Effector CD8-positive, alpha-beta T cell (primary cell): ENCODE results near the gene GPR39.

Experiments
- DNase-seq: peaks from one replicate; lab custom pipeline; 2025; lab: John Stamatoyannopoulos, UW

The GPR39 gene

DNA sequence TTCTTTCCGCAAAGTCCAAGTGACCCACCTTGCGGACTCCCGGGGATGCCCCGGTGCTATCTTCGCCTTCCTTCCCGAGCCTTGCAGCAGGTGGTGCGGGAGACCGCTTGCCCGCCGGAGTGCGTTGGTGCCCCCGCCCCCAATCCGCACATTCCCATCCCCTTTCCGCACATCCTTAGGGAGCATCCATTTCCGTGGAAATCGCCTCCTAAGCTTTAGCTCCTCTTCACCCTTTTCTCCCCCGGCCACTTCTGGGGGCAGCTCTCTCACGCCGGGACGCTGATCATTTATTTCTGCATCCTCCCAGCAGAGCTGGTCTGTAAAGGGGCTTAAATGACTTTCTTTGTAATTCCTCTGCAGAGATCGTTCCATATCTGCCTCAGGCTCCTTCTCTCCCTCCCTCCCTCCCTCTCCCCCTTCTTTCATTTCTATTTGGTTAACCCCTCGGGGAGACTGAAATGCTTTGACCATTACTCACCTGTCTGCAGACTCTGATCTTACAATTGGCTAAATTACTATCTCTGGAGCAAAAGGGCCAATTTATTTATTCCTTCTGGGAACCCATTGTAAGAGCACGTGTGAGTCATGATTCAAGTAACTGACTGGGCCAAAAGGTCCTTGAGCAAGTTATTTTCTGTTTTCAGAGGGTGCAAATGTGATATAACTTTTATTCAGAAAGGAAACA lies 254.7 kb downstream of the GPR39 start:
- no peak for DNase-seq

DNA sequence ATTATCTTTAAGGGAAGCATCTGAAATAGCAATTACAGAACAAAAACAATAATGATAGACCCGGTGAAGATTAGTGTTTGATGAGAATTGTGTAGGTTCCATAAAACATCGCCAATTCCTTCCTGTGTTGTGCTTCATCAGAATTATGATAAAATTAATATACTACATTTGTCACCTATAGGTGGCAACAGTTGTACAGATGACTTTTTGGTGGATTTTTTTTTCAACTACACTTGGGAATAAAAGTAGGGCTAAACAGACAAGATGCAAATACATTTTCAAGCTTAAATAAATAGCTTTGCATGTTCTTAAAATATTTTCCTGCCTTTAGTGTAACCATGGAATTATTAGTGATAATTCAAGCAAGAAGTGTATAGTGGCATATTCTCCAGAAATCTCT lies 260.4 kb downstream of the GPR39 start:
- no peak for DNase-seq

DNA sequence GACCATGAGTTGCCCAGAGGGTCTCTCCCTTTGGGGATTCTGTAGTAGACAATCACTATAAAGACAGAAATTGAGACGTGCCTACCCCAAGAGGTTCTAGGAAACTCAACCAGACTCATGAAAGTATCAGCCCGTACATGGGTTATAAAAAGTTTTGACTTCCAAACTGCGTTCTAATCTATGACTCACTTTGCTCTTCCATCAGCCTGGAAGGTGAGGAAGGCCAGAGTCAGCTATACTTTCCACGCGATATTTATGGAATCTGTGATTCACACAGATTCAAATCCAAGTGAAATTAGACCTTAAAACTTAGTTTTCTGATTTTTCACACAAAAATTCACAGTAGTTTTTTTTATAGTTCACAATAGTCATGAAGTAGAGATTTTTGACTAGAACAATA lies 261.1 kb downstream of the GPR39 start:
- DNase-seq = no peak

DNA sequence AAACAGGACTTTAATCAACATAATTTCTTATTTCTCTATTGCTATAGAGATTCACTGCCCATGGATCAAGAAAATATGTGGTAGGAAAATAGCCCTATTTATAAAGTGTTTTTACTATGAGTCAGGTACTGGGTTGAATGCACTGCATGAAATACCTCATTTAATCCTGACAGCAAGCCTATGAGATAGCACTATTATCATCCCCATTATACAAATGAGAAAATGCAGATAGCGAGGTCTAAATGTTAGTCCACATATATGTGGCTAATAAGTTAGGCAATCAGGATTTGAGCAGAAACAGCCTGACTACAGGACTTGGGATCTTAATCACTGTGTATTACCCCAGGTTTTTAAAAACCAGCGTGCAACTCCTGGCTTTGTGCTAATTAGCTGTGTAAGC lies 261.9 kb downstream of the GPR39 start:
- DNase-seq = no peak

DNA sequence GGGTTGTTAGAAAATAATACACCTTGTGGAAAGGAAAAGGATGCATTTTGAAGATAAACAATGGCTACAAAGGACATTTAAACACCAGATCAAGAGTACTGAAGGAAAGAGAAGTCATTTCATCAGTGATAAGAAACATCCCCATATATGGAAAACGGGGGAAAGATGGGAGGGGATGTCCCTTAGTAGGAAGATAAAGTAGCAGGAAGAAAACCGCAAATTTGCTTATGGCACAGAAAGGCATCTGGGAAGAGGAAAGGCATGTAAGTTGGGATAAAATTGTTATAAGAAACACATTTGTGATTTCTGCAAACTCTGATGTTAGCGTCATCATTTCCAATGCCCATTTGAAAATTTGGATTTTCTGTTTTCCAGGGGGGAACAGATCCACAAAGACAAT lies 263.9 kb downstream of the GPR39 start:
- DNase-seq = no peak

DNA sequence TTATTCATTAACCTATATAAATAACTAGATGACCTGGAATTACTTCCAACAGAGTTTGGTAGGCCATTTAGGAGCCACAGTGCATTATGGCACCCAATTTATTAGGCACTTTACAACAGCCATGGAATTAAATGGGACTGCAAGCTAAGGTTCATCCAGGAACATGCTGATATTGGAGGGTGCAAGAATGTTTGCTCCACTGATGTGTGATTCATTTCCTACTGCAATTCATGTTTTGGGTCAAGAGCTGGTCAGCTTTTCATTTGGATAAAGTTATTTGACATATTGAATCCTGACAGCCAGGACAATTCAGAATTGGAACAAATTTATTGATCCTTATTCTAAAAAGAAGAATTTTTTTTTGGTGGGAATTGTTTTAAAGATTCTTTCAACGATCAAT lies 265.2 kb downstream of the GPR39 start:
- DNase-seq = no peak

DNA sequence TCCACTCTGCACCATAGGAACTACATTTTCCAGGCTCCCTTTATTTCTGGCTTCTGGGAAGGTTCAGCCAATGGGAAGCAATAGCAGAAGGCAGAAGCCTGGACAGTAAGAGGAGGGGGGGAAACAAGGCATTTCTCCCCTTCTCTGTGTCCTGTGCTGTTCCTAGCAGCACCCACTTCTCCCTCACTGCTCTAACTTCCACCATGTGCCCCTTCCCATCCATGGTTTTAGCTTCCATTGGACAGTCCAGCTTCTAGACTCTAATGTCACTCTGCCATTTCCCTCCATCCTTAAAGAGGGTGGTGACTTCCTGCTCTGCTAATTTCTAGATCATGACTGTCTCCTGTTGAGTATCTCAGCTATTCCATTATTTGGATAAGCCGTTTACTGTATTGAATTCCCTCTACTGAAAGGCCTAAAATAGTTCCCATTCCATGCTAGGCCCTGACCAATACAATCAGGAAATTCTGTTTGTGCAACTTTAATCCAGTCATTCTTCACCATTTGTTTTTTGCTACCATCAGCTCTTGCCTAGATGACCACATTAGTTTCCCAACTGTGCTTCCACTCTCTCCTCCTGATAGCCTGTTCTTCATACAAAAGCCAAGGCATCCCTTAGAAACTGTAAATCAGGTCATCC lies 274.2 kb downstream of the GPR39 start:
- no peak for DNase-seq

DNA sequence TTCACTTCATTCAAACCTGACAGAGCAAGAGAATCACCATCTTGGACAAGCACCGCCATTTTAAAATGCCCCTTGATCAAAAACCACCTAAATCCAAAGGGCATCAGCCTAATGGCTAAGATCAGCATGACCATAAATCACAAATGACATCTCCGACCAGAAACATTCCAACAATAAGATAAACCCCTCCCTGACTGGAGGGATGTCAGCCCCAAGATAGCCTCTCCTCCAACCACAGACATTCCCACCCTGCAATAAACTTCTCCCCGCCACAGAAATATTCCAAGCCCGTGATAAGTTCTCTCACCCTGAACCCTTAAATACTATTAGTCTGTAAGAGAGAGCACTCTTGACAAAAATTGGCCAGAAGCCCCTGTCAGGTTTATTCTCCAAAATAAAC lies 275.0 kb downstream of the GPR39 start:
- DNase-seq = no peak

DNA sequence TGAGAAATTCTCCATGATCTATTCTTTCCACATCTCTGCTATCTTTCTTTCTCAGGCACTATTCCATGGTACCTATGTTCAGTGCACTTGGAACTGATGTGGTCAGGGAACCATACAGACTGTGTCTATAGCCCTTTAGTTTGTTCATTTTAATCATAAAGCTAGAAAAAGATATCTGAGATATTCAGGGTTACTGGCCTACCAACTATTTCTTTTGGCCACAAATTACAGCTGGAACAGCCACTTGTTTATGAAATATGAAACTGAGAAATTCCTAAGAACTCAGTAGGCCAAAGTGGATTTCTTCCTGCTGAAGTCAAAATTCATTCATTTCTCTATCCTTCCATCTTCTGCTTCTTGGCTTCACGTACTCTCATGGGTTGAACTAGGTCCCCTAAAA lies 276.2 kb downstream of the GPR39 start:
- DNase-seq = no peak
